A549 (cell line): Measurements from ENCODE around the gene HOGA1. TPM values are rescaled to one million over a fixed set of nuclear protein-coding genes. Genes with fewer than 3 reads are reported as not detected.

Experiments used
- ATAC-seq, 2 experiments: fragments of 200-7000 bp in 1 of 2; fragments of >200 bp in 1 of 2; cut with Nextera tagmentation in 1 of 2; cut with Tn5 transposase in 1 of 2; 3 replicates each; pipeline versions ENCODE4 v1.8.0 to v1.9.1; 2018 to 2020; ENCODE audit warnings: mild to moderate bottlenecking in 1 of 2, moderate library complexity in 1 of 2
- CTCF ChIA-PET: fragments of 300-600 bp; sonication (Branson Sonifier 250); formaldehyde crosslinking; extraction: SDS; loops from one replicate; lab custom pipeline; 2021; ENCODE audit warnings: antibody characterized with exemption, inconsistent platforms; lab: Yijun Ruan, JAX
- POLR2A ChIA-PET: fragments of 350-600 bp; formaldehyde crosslinking; extraction: SDS; loops from one replicate; lab custom pipeline; 2021; ENCODE audit warnings: antibody characterized with exemption, inconsistent platforms; lab: Yijun Ruan, JAX
- DNase-seq, 2 experiments: peaks; one replicate each; pipeline versions ENCODE4 v3.0.0 to v3.0.0-alpha.2; 2011 to 2016; ENCODE audit warnings: low read depth in 1 of 2, low spot score in 1 of 2
- FAIRE-seq: peaks from 2 replicates; lab custom pipeline; 2011; peaks lifted over from hg19 to GRCh38; lab: Jason Lieb, UNC
- H3K27ac ChIP-seq, 2 experiments: fragments of >200 bp; sonication (Bioruptor Twin); formaldehyde crosslinking; 3 replicates each; pipeline ENCODE4 v1.5.1; 2016 to 2017
- H3K4me1 ChIP-seq: fragments of >200 bp; sonication (Bioruptor Twin); formaldehyde crosslinking; 3 replicates; pipeline ENCODE4 v1.6.1; 2016
- H3K4me2 ChIP-seq: fragments of >200 bp; sonication (Bioruptor Twin); formaldehyde crosslinking; 3 replicates; pipeline ENCODE4 v1.6.1; 2016
- H3K4me3 ChIP-seq: fragments of >200 bp; sonication (Bioruptor Twin); formaldehyde crosslinking; 3 replicates; pipeline ENCODE4 v1.5.1; 2016
- H3K9me3 ChIP-seq: fragments of >200 bp; sonication (Bioruptor Twin); formaldehyde crosslinking; 3 replicates; pipeline ENCODE4 v1.6.1; 2016
- CHD2 ChIP-seq: fragments of 150-350 bp; IDR thresholded peaks from 2 replicates; pipeline ENCODE4 v1.6.1; 2014; ENCODE audit warnings: low read length; ENCODE audit not compliant: partially characterized antibody
- EP300 ChIP-seq, 2 experiments: fragments of >200 bp; sonication (Bioruptor Twin); formaldehyde crosslinking; IDR thresholded peaks; 2 replicates in 1 of 2; 3 replicates in 1 of 2; pipeline ENCODE4 v1.6.1; 2016 to 2017
- ESRRA ChIP-seq: fragments of 150-350 bp; IDR thresholded peaks from 2 replicates; pipeline ENCODE4 v1.6.1; 2014; ENCODE audit warnings: mild to moderate bottlenecking, low read length, borderline replicate concordance
- HOXB13 ChIP-seq: fragments of 250-450 bp; sonication (Bioruptor Pico); IDR thresholded peaks from 2 replicates; pipeline ENCODE4 v1.5.0; 2020; ENCODE audit warnings: low read depth, mild to moderate bottlenecking, moderate library complexity
- HOXB5 ChIP-seq: fragments of 250-450 bp; sonication (Bioruptor Pico); IDR thresholded peaks from 2 replicates; pipeline ENCODE4 v1.5.0; 2020; ENCODE audit warnings: mild to moderate bottlenecking, moderate library complexity
- JUNB ChIP-seq: fragments of >200 bp; sonication (Bioruptor Twin); formaldehyde crosslinking; IDR thresholded peaks from 2 replicates; pipeline ENCODE4 v1.6.1; 2016
- MAFK ChIP-seq: fragments of 450-650 bp; IDR thresholded peaks from 2 replicates; pipeline ENCODE4 v1.6.1; 2014; ENCODE audit not compliant: partially characterized antibody
- MAZ ChIP-seq: fragments of 150-350 bp; IDR thresholded peaks from 2 replicates; pipeline ENCODE4 v1.6.1; 2014; ENCODE audit warnings: antibody characterized with exemption, low read depth, low read length, borderline replicate concordance
- MYC ChIP-seq: IDR thresholded peaks from 2 replicates; pipeline ENCODE4 v1.6.1; 2012; ENCODE audit warnings: mild to moderate bottlenecking, inconsistent platforms, low read length, improper control_type of control experiment, borderline replicate concordance
- POLR2AphosphoS2 ChIP-seq: conservative IDR thresholded peaks from 2 replicates; pipeline ENCODE4 v1.6.1; 2012; ENCODE audit warnings: low read length, improper control_type of control experiment, inconsistent platforms
- RAD21 ChIP-seq, 2 experiments: fragments of >200 bp in 1 of 2; sonication (Bioruptor Twin) in 1 of 2; formaldehyde crosslinking in 1 of 2; IDR thresholded peaks in 1 of 2; conservative IDR thresholded peaks in 1 of 2; 2 replicates in 1 of 2; 3 replicates in 1 of 2; pipeline ENCODE4 v1.6.1; 2012 to 2018; ENCODE audit warnings: inconsistent platforms in 1 of 2
- RFX5 ChIP-seq: fragments of 450-650 bp; IDR thresholded peaks from 2 replicates; pipeline ENCODE4 v1.7.1; 2014; ENCODE audit warnings: antibody characterized with exemption, mild to moderate bottlenecking, moderate library complexity
- TP53 ChIP-seq: fragments of 250-450 bp; sonication (Bioruptor Pico); IDR thresholded peaks from 2 replicates; pipeline ENCODE4 v1.5.0; 2021; ENCODE audit warnings: mild to moderate bottlenecking, moderate library complexity
- ZSCAN20 ChIP-seq: fragments of 250-450 bp; sonication (Bioruptor Pico); IDR thresholded peaks from 2 replicates; pipeline ENCODE4 v1.8.0; 2022; ENCODE audit warnings: mild to moderate bottlenecking, moderate library complexity
- WGBS: methylation state at CpG from one replicate; pipeline ENCODE4 v1.1.6; 2017; ENCODE audit errors: missing lambda C conversion rate; 5-methylcytosine and 5-hydroxymethylcytosine counted together
- polyA plus RNA-seq, 4 experiments: library from polyadenylated mRNA; depleted of rRNA in 3 of 4; stranded (reverse); fragments of >200 nt; fragmentation: RNase III in 1 of 4; extraction: RNeasy Plus Mini Kit Qiagen cat#74134 plus additional on column Dnase treatment in 1 of 4; gene quantifications; 2 replicates in 3 of 4; 3 replicates in 1 of 4; pipeline ENCODE4 v1.2.3, GENCODE V29; 2011 to 2017
- TF ChIP-seq, protein P1 (sequence below): fragments of 250-450 bp; sonication (Bioruptor Pico); IDR thresholded peaks from 2 replicates; pipeline ENCODE4 v1.5.0; 2021; ENCODE audit warnings: mild to moderate bottlenecking, moderate library complexity, borderline replicate concordance
- TF ChIP-seq, protein P2 (sequence below): fragments of 450-650 bp; IDR thresholded peaks from 2 replicates; pipeline ENCODE4 v1.6.1; 2014; ENCODE audit warnings: antibody characterized with exemption

Gene HOGA1
- polyA plus RNA-seq, 2 of the 4 experiments (the other 2 are of a cell fraction) = 2.0 to 3.1 TPM

DNA sequence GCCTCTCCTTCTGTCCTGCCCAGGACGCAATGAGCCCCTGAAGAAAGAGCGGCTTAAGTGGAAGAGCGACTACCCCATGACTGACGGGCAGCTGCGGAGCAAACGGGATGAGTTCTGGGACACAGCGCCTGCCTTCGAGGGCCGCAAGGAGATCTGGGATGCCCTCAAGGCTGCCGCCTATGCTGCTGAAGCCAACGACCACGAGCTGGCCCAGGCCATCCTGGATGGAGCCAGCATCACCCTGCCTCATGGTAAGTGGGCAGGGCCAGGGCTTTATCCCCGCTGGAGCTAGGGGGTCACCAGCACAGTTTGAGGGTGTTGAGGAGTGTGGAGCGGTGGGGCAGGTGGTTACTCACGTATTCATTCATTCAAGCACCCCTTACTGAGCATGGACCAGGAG, 16.3 kb upstream of the HOGA1 start:
- DNase-seq (no peak), FAIRE-seq (no peak)
- Histone ChIP-seq H3K4me2 (no peak overlapping the region), H3K4me1 (peaks cover 21% of the 10 kb centered on the region), H3K9me3 (no peaks in the 10 kb centered on the region)
- POLR2A ChIA-PET = no interaction called here
- TF ChIP-seq, protein P1, sequence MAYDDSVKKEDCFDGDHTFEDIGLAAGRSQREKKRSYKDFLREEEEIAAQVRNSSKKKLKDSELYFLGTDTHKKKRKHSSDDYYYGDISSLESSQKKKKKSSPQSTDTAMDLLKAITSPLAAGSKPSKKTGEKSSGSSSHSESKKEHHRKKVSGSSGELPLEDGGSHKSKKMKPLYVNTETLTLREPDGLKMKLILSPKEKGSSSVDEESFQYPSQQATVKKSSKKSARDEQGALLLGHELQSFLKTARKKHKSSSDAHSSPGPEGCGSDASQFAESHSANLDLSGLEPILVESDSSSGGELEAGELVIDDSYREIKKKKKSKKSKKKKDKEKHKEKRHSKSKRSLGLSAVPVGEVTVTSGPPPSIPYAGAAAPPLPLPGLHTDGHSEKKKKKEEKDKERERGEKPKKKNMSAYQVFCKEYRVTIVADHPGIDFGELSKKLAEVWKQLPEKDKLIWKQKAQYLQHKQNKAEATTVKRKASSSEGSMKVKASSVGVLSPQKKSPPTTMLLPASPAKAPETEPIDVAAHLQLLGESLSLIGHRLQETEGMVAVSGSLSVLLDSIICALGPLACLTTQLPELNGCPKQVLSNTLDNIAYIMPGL = no peak
- TF ChIP-seq MYC = no peak
- no peak for TF ChIP-seq RFX5
- TF ChIP-seq ZSCAN20 (CRISPR knock-in tag) = no peak
- no peak for TF ChIP-seq POLR2AphosphoS2
- no peak for TF ChIP-seq CHD2
- TF ChIP-seq JUNB = no peak
- no peak for TF ChIP-seq EP300 (IDR thresholded peaks at IDR 0.05)
- TF ChIP-seq, protein P2, sequence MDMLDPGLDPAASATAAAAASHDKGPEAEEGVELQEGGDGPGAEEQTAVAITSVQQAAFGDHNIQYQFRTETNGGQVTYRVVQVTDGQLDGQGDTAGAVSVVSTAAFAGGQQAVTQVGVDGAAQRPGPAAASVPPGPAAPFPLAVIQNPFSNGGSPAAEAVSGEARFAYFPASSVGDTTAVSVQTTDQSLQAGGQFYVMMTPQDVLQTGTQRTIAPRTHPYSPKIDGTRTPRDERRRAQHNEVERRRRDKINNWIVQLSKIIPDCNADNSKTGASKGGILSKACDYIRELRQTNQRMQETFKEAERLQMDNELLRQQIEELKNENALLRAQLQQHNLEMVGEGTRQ = no peak
- TF ChIP-seq TP53 (CRISPR knock-in tag) = no peak
- no peak for TF ChIP-seq HOXB5 (CRISPR knock-in tag)
- no peak for TF ChIP-seq HOXB13
- TF ChIP-seq, all 56 proteins: peak for 0
- CTCF ChIA-PET = interaction anchor here (1.0 to 33.8 kb wide), 3 partner anchors 11 to 100 kb away, joined by 3 to 1048 read pairs (median 131); partner anchors contain the start of genes C10orf62 and HOGA1
- WGBS = 93% methylated on average over 14 of the region's 15 CpGs
- no peak overlapping the region for H3K4me3 ChIP-seq
- no peak overlapping the region for H3K27ac ChIP-seq
- no peak for ATAC-seq

DNA sequence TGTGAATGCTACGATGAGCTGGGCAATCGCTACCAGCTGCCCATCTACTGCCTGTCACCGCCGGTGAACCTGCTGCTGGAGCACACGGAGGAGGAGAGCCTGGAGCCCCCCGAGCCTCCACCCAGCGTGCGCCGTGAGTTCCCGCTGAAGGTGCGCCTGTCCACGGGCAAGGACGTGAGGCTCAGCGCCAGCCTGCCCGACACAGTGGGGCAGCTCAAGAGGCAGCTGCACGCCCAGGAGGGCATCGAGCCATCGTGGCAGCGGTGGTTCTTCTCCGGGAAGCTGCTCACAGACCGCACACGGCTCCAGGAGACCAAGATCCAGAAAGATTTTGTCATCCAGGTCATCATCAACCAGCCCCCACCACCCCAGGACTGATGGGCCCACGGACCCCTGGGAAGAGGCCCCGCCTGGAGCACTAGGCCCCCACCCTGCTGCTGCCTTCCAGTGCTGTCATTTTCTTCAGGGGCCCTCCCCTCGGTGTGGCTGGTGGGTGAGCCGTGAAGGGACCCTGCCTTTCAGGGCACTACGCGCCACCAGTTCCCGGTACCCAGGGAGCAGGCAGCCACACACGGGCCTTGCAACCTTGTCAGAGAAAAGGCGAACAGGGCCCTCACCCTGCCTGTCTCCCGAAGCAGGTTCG, 13.9 kb upstream of the HOGA1 start:
- Histone ChIP-seq H3K4me2 (no peak overlapping the region), H3K4me1 (peaks cover 45% of the 10 kb centered on the region), H3K4me3 (no peak overlapping the region), H3K27ac (peak overlapping the region in 1 of 2 experiments; percentile 91; a peak in 3 of 6 replicates), H3K9me3 (no peaks in the 10 kb centered on the region)
- no peak for DNase-seq
- TF ChIP-seq EP300 (IDR thresholded peaks at IDR 0.05) (no peak), HOXB13 (no peak), ESRRA (no peak), POLR2AphosphoS2 (no peak), JUNB (no peak), RAD21 (conservative IDR thresholded peaks at IDR 0.05 in 1 of 2, IDR thresholded peaks at IDR 0.05 in 1 of 2) (no peak), MAFK (no peak)
- ChIA-PET POLR2A (no interaction called here), CTCF (interaction anchor here (1.1 to 33.8 kb wide), 8 partner anchors 8 to 107 kb away, joined by 3 to 1048 read pairs (median 12); partner anchors contain the start of genes C10orf62, HOGA1 and UBTD1)
- ATAC-seq = no peak
- WGBS = 91% methylated on average over 14 of the region's 33 CpGs
- no peak for FAIRE-seq

DNA sequence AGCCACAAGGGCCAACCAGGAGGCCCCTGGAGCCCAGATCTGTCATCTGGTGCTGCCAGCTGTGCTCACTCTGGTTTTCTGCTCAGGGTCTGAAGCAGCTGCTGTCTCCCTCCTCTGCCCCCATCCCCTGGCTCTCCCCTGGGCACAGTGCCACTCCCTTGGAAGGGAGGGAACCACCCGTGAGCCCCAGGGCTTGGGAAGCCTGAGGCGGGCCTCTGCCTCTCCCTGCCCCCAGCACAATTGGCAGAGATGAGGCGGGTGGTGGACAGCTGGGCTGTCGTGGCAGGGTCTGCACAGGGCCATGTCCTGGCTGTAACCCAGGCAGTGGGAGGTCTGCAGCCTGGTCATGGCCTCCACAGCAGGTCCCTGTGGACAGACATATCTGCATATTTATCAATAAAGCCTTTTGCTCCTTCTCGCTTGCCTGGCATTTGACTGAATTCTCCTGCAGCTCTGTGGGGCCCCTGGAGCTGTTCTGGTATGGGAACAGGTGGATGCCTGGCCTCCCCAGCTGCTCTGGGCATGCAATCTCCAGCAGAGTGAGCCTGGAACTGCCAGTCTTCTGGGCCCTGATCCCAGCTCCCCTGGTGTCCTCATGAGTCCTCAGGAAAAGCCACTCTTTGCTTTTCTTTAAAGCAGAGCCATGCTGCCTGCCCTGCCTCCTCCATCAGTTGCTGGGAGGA, 13.3 kb upstream of the HOGA1 start:
- Histone ChIP-seq H3K27ac (peak overlapping the region; percentile 91 to 93; a peak in 4 of 6 replicates), H3K4me1 (peaks cover 51% of the 10 kb centered on the region), H3K4me2 (peak overlapping the region; percentile 72; the same call in 2 of the 3 replicates), H3K4me3 (no peak overlapping the region), H3K9me3 (no peaks in the 10 kb centered on the region)
- ChIA-PET CTCF (interaction anchor here (1.0 to 33.8 kb wide), 26 partner anchors 14 to 190 kb away, joined by 3 to 1048 read pairs (median 6); partner anchors contain the start of genes AVPI1, C10orf62, HOGA1 and MORN4), POLR2A (no interaction called here)
- WGBS = 79% methylated on average over 5 of the region's 5 CpGs
- no peak for DNase-seq
- TF ChIP-seq, protein P2 = no peak
- TF ChIP-seq MAZ (no peak), ZSCAN20 (CRISPR knock-in tag) (no peak), CHD2 (no peak)
- no peak for FAIRE-seq
- ATAC-seq = no peak
